GM21528 (cell line): ENCODE data around the gene FBXW10.
"Not testable (repeated sequence)": the region's sequence is repeated elsewhere in the genome, so short reads cannot be mapped to it uniquely, and the experiment has no call there.

Experiments
- ATAC-seq: cut with Tn5 transposase; IDR thresholded peaks from one replicate; pipeline ENCODE4 v1.9.1; 2021; ENCODE audit warnings: mild to moderate bottlenecking, moderate library complexity; ENCODE audit not compliant: unreplicated experiment, low FRiP score

FBXW10 gene

GRCh38 chr17:18743699-18744421 is at the start of gene FBXW10:
TSS of gene FBXW10 (plus strand) at chr17:18744054. CDS start at chr17:18744245, 191 bp downstream.
- not testable (repeated sequence) for ATAC-seq

- ATAC-seq = not testable (repeated sequence)
Observed at GRCh38 chr17:18695143-18695542, 48.7 kb upstream of the FBXW10 start.

- ATAC-seq = not testable (repeated sequence)
Observed at GRCh38 chr17:18698473-18699103, 45.3 kb upstream of the FBXW10 start.

- ATAC-seq = not testable (repeated sequence)
Observed at GRCh38 chr17:18705955-18706354, 37.9 kb upstream of the FBXW10 start.

GRCh38 chr17:18708215-18708614 is 35.6 kb upstream of the FBXW10 start:
- ATAC-seq = not testable (repeated sequence)

- ATAC-seq = not testable (repeated sequence)
Observed at GRCh38 chr17:18712354-18712999, 31.4 kb upstream of the FBXW10 start.

GRCh38 chr17:18718643-18719427 is 25.0 kb upstream of the FBXW10 start:
- not testable (repeated sequence) for ATAC-seq

GRCh38 chr17:18719428-18720110 is 24.3 kb upstream of the FBXW10 start:
- not testable (repeated sequence) for ATAC-seq

GRCh38 chr17:18721775-18722547 is 21.9 kb upstream of the FBXW10 start:
- not testable (repeated sequence) for ATAC-seq

- not testable (repeated sequence) for ATAC-seq
Observed at GRCh38 chr17:18722612-18723011, 21.2 kb upstream of the FBXW10 start.

GRCh38 chr17:18723509-18723908 is 20.3 kb upstream of the FBXW10 start:
- ATAC-seq = not testable (repeated sequence)

- ATAC-seq = not testable (repeated sequence)
Observed at GRCh38 chr17:18732438-18732837, 11.4 kb upstream of the FBXW10 start.

- ATAC-seq = not testable (repeated sequence)
Observed at GRCh38 chr17:18733350-18733749, 10.5 kb upstream of the FBXW10 start.

GRCh38 chr17:18739616-18740391 is 4.0 kb upstream of the FBXW10 start:
- not testable (repeated sequence) for ATAC-seq

- not testable (repeated sequence) for ATAC-seq
Observed at GRCh38 chr17:18741228-18741627, 2.6 kb upstream of the FBXW10 start.

GRCh38 chr17:18744726-18745125 is 872 bp downstream of the FBXW10 start:
- not testable (repeated sequence) for ATAC-seq

GRCh38 chr17:18746551-18746950 is 2.7 kb downstream of the FBXW10 start:
- ATAC-seq = not testable (repeated sequence)

- ATAC-seq = not testable (repeated sequence)
Observed at GRCh38 chr17:18747501-18747900, 3.6 kb downstream of the FBXW10 start.
